ENCODE measurements around the gene DEFB126. TPM values are rescaled to one million over a fixed set of nuclear protein-coding genes. Genes with fewer than 3 reads are reported as not detected.
"Not testable (repeated sequence)": the region's sequence is repeated elsewhere in the genome, so short reads cannot be mapped to it uniquely, and the experiment has no call there.

The DEFB126 gene, protein sequence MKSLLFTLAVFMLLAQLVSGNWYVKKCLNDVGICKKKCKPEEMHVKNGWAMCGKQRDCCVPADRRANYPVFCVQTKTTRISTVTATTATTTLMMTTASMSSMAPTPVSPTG
- total RNA-seq (2014; rRNA removed; shearing (Covaris generic)), result not detected in 2 replicates

DNA sequence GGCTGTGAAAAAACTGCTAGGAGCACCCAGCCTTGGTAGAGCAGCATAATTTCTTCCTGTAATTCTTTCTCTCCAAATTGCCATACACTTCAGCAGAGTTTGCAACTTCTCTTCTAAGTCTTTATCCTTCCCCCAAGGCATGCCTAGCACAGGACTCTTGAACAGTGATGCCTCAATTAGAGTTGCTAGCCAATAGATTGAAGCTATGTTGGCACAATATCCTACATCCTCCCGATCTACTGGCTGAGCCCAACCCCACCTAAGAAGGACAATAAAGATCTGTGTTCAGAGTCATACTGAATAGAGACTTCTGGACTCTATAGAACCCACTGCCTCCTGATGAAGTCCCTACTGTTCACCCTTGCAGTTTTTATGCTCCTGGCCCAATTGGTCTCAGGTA, at the start of gene DEFB126:
DEFB126 (plus strand) TSS at position 301 of the 400 bp plus-strand sequence; CDS start at position 340, 39 bp downstream.
- Histone ChIP-seq H3K9me3 (replicated peaks) (no peaks in the 10 kb centered on the region), H3K27ac (no peak within 1 kb of the TSS), H3K36me3 (no peaks in the 10 kb centered on the region), H3K4me1 (replicated peaks) (no peaks in the 10 kb centered on the region), H3K4me3 (no peak within 1 kb of the TSS), H3K27me3 (replicated peaks) (peaks cover 12% of the 10 kb centered on the region)
- DNase-seq (ENCODE audit: low read depth in 1 of 2, low spot score in 2 of 2), result no peak

DNA sequence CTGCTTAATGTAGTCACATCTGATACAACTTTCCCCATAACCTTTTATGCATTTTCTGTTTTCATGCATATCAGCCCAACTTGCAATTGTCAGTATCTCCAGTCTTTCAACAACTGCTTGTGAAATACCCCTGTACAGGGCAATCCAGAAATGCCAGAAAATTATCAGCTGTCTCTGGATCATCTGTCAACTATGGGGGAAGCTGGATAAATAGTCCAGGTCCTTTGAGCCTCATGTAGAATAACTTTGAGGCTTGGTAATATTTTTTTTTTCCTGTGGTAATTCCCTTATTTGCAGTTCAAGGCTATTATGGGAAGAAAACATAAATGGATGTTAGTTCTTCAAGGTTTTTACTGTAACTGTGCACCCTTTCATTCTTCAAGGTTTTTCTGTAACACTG, 48.7 kb upstream of the DEFB126 start:
- Histone ChIP-seq H3K9me3 (replicated peaks) (peaks cover 4% of the 10 kb centered on the region; the same call in 1 of the 2 replicates), H3K36me3 (no peaks in the 10 kb centered on the region), H3K27ac (no peak overlapping the region), H3K27me3 (replicated peaks) (0 out of 2 replicates have a peak, but pooled peaks cover 7% of the 10 kb centered on the region), H3K4me3 (no peak overlapping the region), H3K4me1 (replicated peaks) (no peaks in the 10 kb centered on the region)
- no peak for DNase-seq (ENCODE audit: low read depth in 1 of 2, low spot score in 2 of 2)

DNA sequence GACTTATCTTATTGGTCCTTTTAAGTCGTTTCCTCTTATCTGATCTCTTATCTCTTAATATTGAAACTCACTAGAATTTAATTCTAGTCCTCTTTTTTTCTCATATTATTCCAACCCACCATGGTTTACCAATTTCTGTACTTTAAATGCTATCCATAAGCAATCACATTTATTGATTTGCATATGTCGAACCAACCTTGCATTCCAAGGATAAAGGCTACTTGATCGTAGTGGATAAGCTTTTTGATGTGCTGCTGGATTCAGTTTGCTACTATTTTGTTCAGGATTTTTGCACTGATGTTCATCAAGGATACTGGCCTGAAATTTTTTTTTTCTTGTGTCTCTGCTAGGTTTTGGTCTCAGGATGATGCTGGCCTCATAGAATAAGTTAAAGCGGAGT, 47.2 kb upstream of the DEFB126 start:
- DNase-seq (ENCODE audit: low read depth in 1 of 2, low spot score in 2 of 2), result no peak
- H3K36me3 ChIP-seq, result no peaks in the 10 kb centered on the region
- no peaks in the 10 kb centered on the region for H3K4me1 ChIP-seq (replicated peaks)
- H3K9me3 ChIP-seq (replicated peaks), result peaks cover 4% of the 10 kb centered on the region; the same call in 1 of the 2 replicates
- H3K27me3 ChIP-seq (replicated peaks), result 0 out of 2 replicates have a peak, but pooled peaks cover 2% of the 10 kb centered on the region
- no peak overlapping the region for H3K27ac ChIP-seq
- no peak overlapping the region for H3K4me3 ChIP-seq

DNA sequence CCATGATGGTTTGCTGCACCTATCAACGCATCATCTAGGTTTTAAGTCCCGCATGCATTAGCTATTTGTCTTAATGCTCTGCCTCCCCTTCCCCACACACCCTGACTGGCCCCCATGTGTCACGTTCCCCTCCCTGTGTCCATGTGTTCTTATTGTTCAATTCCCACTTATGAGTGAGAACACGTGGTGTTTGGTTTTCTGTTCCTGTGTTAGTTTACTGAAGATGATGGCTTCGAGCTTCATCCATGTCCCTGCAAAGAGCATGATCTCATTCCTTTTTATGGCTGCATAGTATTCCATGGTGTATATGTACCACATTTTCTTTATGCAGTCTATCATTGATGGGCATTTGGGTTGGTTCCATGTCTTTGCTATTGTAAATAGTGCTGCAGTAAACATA, 44.7 kb upstream of the DEFB126 start:
- not testable (repeated sequence) for H3K27ac ChIP-seq; H3K36me3 ChIP-seq; H3K4me1 ChIP-seq (replicated peaks); H3K4me3 ChIP-seq; H3K27me3 ChIP-seq (replicated peaks); H3K9me3 ChIP-seq (replicated peaks); DNase-seq (ENCODE audit: low read depth in 1 of 2, low spot score in 2 of 2)

DNA sequence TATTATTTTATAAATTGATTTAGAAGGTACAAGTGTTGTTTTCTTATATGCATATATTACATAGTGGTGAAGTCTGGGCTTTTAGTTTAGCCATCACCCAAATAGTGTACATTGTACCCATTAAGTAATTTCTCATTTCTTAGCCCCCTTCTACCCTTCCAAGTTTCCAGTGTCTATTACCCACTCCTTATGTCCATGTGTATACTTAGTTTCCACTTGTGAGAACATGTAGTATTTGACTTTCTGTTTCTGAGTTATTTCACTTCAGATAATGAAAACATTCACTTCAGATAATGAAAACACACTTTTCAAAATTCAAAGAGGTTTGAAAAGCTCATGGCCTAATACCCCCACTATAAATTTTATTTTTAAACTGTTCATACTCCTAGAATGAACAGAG, 40.4 kb upstream of the DEFB126 start:
- H3K9me3 ChIP-seq (replicated peaks), result no peaks in the 10 kb centered on the region
- no peak overlapping the region for H3K27ac ChIP-seq
- no peak for DNase-seq (ENCODE audit: low read depth in 1 of 2, low spot score in 2 of 2)
- no peaks in the 10 kb centered on the region for H3K4me1 ChIP-seq (replicated peaks)
- no peaks in the 10 kb centered on the region for H3K36me3 ChIP-seq
- no peak overlapping the region for H3K4me3 ChIP-seq
- no peaks in the 10 kb centered on the region; the same call in 1 of the 2 replicates for H3K27me3 ChIP-seq (replicated peaks)

DNA sequence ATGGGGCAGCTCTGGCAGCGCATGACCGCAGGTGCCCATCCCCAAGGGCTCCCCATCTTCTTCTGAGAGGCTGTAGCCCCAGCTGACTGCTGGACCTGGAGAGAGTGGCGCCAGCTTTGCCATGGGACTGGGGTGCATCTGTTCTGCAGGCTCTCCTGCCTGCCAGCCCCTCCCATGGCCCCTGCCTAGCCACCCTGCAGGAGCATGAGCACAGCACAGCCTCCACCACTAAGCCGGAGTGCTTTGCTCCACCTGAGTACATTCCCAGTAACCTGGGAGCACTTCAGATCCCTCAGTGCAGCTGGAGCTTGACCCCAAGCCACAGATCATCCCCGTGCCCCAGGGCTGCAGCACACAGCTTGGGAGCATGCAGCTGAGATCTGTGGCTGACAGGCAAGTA, 38.9 kb upstream of the DEFB126 start:
- no peak for DNase-seq (ENCODE audit: low read depth in 1 of 2, low spot score in 2 of 2)
- no peaks in the 10 kb centered on the region for H3K36me3 ChIP-seq
- H3K4me3 ChIP-seq, result no peak overlapping the region
- H3K27ac ChIP-seq, result no peak overlapping the region
- no peaks in the 10 kb centered on the region for H3K9me3 ChIP-seq (replicated peaks)
- H3K27me3 ChIP-seq (replicated peaks), result peaks cover 4% of the 10 kb centered on the region; the same call in 1 of the 2 replicates
- H3K4me1 ChIP-seq (replicated peaks), result no peaks in the 10 kb centered on the region

DNA sequence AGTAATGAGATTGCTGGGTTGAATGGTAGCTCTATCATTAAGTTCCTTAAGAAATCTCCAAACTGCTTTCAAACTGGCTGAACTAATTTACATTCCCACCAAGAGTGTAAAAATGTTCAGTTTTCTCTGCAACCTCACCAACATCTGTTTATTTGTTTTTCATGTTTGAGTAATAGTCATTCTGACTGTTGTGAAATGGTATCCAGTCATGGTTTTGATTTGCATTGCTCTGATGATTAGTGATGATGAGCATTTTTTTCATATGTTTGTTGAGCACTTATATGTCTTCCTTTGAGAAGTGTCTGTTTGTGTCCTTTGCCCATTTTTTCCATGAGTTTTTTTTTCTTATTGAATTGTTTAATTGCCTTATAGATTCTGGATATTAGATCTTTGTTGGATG, 30.0 kb upstream of the DEFB126 start:
- H3K4me1 ChIP-seq (replicated peaks), result no peaks in the 10 kb centered on the region
- H3K27me3 ChIP-seq (replicated peaks), result peaks cover 4% of the 10 kb centered on the region; the same call in 1 of the 2 replicates
- no peaks in the 10 kb centered on the region for H3K9me3 ChIP-seq (replicated peaks)
- no peaks in the 10 kb centered on the region for H3K36me3 ChIP-seq
- H3K27ac ChIP-seq, result no peak overlapping the region
- H3K4me3 ChIP-seq, result no peak overlapping the region
- no peak for DNase-seq (ENCODE audit: low read depth in 1 of 2, low spot score in 2 of 2)

DNA sequence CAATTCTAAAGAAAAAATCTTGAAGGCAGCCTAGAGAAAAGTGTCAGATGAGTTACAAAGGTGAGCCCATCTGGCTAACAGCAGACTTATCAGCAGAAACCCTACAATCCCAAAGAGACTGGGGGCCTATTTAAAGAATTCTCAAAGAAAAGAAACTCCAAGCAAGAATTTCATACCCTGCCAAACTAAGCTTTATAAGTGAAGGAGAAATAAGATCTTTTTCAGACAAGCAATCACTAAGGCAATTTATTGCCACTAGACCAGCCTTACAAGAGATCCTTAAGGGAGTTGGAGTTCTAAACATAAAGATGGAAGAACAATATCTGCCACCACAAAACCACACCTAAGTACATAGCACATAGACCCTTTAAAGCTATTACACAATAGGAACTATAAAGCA, 24.9 kb upstream of the DEFB126 start:
- no peaks in the 10 kb centered on the region for H3K27me3 ChIP-seq (replicated peaks)
- no peak overlapping the region for H3K4me3 ChIP-seq
- DNase-seq (ENCODE audit: low read depth in 1 of 2, low spot score in 2 of 2), result no peak
- H3K4me1 ChIP-seq (replicated peaks), result no peaks in the 10 kb centered on the region
- no peak overlapping the region for H3K27ac ChIP-seq
- H3K9me3 ChIP-seq (replicated peaks), result 0 out of 2 replicates have a peak, but pooled peaks cover 2% of the 10 kb centered on the region
- no peaks in the 10 kb centered on the region for H3K36me3 ChIP-seq

DNA sequence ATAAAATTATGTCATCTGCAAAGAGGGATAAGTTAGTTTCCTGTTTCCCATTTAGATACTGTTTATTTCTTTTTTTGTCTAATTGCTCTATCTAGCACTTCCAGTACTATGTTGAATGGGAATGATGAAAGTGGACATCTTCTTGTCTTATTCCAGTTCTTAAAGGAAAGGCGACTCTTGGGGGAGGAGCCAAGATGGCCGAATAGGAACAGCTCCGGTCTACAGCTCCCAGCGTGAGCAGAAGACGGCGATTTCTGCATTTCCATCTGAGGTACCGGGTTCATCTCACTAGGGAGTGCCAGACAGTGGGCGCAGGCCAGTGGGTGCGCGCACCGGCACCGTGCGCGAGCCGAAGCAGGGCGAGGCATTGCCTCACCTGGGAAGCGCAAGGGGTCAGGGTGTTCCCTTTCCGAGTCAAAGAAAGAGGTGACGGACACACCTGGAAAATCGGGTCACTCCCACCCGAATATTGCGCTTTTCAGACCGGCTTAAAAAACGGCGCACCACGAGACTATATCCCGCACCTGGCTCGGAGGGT, 12.5 kb upstream of the DEFB126 start:
- not testable (repeated sequence) for DNase-seq (ENCODE audit: low read depth in 1 of 2, low spot score in 2 of 2); H3K27me3 ChIP-seq (replicated peaks); H3K4me3 ChIP-seq; H3K27ac ChIP-seq; H3K9me3 ChIP-seq (replicated peaks); H3K36me3 ChIP-seq; H3K4me1 ChIP-seq (replicated peaks)

DNA sequence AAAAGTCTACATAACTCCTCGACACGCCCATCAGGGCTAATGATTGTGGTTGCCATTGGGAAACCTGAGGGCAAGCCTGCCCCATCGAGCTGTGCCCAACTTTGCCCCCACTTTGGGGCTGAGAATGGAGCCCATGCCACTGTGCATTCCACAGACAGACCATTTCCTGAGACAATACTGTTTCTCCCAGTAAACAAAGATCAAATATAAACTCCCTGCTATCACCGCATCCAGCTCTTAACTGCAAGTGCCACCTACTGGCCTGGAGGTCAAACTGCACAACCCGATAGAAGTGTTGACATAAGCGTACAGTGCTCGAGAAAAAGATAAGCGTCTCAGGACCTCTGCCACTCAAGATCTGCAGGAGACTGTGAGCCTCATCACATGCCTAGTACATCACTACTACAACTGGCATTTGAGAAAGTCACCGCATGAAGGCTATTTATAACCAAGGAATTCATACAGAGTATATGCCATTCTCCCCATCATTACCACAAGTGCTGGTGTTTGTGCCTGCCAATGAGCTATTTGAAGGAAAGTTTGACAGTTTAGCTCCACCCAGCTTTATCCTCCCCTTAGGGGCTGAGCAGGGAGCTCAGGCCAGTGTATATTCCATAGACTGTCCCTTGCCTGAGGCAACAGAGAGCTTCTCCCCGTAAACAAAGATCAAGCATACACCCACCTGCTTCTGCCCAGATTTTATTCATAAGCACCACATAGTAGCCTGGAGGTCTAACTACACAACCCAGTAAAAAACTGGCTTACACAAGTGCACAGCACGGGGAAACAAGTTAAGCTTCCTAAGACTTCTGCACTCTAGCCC, 4.5 kb upstream of the DEFB126 start:
- no peak for DNase-seq (ENCODE audit: low read depth in 1 of 2, low spot score in 2 of 2)
- no peaks in the 10 kb centered on the region for H3K4me1 ChIP-seq (replicated peaks)
- H3K36me3 ChIP-seq, result no peaks in the 10 kb centered on the region
- no peaks in the 10 kb centered on the region for H3K9me3 ChIP-seq (replicated peaks)
- no peak overlapping the region for H3K4me3 ChIP-seq
- no peak overlapping the region for H3K27ac ChIP-seq
- no peaks in the 10 kb centered on the region; the same call in 1 of the 2 replicates for H3K27me3 ChIP-seq (replicated peaks)

DNA sequence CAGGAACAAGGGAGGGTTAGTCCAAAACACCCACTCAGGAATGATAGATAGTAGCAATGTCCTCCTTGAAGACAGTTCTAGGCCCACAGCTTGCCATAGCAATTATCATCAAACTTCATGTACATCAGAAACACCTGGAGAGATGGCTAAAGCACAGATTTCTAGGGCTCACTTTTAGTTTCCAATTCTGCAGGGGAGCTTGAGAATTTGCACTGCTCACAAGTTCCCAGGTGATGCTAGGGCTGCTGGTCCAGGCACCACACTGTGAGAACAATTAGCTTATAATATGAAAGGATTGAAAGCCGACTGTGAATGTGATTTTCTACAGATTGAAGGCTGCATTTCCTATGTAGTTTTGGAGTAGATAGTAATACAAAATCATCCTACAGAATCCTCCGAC, 3.5 kb downstream of the DEFB126 start:
- Histone ChIP-seq H3K4me3 (no peak overlapping the region), H3K9me3 (replicated peaks) (no peaks in the 10 kb centered on the region), H3K4me1 (replicated peaks) (no peaks in the 10 kb centered on the region), H3K27me3 (replicated peaks) (peaks cover 16% of the 10 kb centered on the region), H3K36me3 (no peaks in the 10 kb centered on the region), H3K27ac (no peak overlapping the region)
- no peak for DNase-seq (ENCODE audit: low read depth in 1 of 2, low spot score in 2 of 2)

DNA sequence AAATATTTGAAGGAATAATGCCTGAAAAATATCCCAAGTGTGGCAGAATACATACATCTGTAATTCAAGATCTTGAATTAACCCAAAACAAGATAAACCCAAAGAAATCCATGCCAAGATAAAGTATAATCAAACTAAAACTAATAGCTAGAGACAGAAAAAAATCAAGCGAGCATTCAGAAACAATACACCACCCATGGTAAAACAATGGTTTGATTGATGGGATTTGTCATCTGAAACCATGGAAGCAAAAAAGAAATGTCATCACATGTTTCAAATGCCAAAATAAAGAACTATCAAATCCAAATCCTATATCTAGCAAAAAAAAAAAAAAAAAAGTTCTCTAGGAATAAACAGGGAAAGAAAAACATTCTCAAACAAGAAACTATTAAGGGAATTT, 9.7 kb downstream of the DEFB126 start:
- no peak for DNase-seq (ENCODE audit: low read depth in 1 of 2, low spot score in 2 of 2)
- no peaks in the 10 kb centered on the region for H3K9me3 ChIP-seq (replicated peaks)
- no peak overlapping the region for H3K27ac ChIP-seq
- H3K36me3 ChIP-seq, result no peaks in the 10 kb centered on the region
- H3K27me3 ChIP-seq (replicated peaks), result 0 out of 2 replicates have a peak, but pooled peaks cover 4% of the 10 kb centered on the region
- no peaks in the 10 kb centered on the region for H3K4me1 ChIP-seq (replicated peaks)
- no peak overlapping the region for H3K4me3 ChIP-seq

DNA sequence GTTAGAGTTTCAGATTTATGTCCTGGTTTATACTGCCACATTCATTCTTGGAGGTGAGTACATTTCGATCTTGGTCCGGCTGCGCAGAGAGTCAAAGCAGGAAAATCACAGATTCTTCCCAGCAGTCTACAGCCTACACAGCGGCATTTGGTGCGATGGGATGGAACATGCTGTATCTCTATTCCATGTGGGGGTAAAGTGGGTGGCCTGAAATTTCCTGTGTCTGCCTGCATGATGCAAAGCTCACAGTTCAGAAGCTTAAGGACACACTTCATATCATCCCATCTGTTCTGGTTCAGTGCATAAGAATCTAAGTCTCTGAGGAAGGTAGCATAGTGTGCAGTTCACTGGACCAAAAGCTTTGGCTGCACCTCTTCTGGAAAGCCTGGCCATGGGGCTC, 14.8 kb downstream of the DEFB126 start, which contains the start of gene DEFB127:
DEFB127 (plus strand) TSS at position 301 of the 400 bp plus-strand sequence; CDS start at position 392, 91 bp downstream.
- Histone ChIP-seq H3K4me3 (no peak within 1 kb of the TSS), H3K27me3 (replicated peaks) (0 out of 2 replicates have a peak, but pooled peaks cover 10% of the 10 kb centered on the region), H3K27ac (no peak within 1 kb of the TSS), H3K4me1 (replicated peaks) (no peaks in the 10 kb centered on the region), H3K9me3 (replicated peaks) (no peaks in the 10 kb centered on the region), H3K36me3 (no peaks in the 10 kb centered on the region)
- DNase-seq (ENCODE audit: low read depth in 1 of 2, low spot score in 2 of 2), result no peak

DNA sequence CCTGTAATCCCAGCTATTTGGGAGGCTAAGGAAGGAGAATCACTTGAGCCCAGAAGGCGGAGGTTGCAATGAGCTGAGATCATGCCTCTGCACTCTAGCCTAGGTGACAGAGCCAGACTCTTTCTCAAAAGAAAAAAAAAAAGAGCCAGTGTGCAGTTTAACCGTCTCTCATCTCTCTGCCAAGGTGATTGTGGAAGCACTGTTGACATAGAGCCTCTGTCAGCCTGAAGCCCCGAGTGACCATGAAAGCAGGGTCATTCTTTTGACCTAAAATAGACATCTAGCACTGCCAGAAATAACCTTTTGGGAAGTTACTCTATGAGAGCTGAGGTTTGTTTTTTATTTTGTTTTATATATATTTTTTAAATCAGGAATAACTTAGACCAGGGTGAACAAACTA, 22.2 kb downstream of the DEFB126 start:
- no peak for DNase-seq (ENCODE audit: low read depth in 1 of 2, low spot score in 2 of 2)
- no peaks in the 10 kb centered on the region; the same call in 1 of the 2 replicates for H3K27me3 ChIP-seq (replicated peaks)
- no peak overlapping the region for H3K4me3 ChIP-seq
- no peaks in the 10 kb centered on the region for H3K36me3 ChIP-seq
- no peaks in the 10 kb centered on the region for H3K9me3 ChIP-seq (replicated peaks)
- no peak overlapping the region for H3K27ac ChIP-seq
- H3K4me1 ChIP-seq (replicated peaks), result no peaks in the 10 kb centered on the region
